GM18868 (cell line): ENCODE data around the gene UTF1.

Experiments used
- ATAC-seq: cut with Tn5 transposase; IDR thresholded peaks from one replicate; pipeline ENCODE4 v1.9.1; 2021; ENCODE audit warnings: mild to moderate bottlenecking, moderate library complexity; ENCODE audit not compliant: unreplicated experiment

Gene UTF1

GRCh38 chr10:133276435-133277201, 46.6 kb downstream of the UTF1 start, which contains the start of gene ADAM8:
Gene ADAM8, minus strand, starts transcription at chr10:133276868. Its CDS starts 51 bp downstream, at chr10:133276817.
- ATAC-seq, result peak; percentile 50

GRCh38 chr10:133277277-133277992, 47.4 kb downstream of the UTF1 start:
- no peak for ATAC-seq

- no peak for ATAC-seq
These were observed 48.1 kb downstream of the UTF1 start for GRCh38 chr10:133277993-133278576.

- peak; percentile 35 for ATAC-seq
These were observed 48.7 kb downstream of the UTF1 start for GRCh38 chr10:133278577-133279265.

- no peak for ATAC-seq
These were observed 49.6 kb downstream of the UTF1 start for GRCh38 chr10:133279326-133280226.

GRCh38 chr10:133280391-133281059, 50.5 kb downstream of the UTF1 start:
- no peak for ATAC-seq

- ATAC-seq, result no peak
These were observed 51.1 kb downstream of the UTF1 start for GRCh38 chr10:133281084-133281483.
